Neuronal stem cell (in vitro differentiated cells): ENCODE data around the gene ATP6V1A.
A peak's percentile ranks its signal among the peaks of the same experiment; 100 is the strongest.

ENCODE experiments used
- DNase-seq: peaks from one replicate; pipeline ENCODE4 v3.0.0-alpha.2; 2013; ENCODE audit warnings: low spot score
- H2AFZ ChIP-seq: one replicate; pipeline ENCODE4 v1.6.1; 2013; ENCODE audit warnings: mild to moderate bottlenecking, low read length, inconsistent platforms
- H2AK5ac ChIP-seq: 2 replicates; pipeline ENCODE4 v1.6.1; 2013; ENCODE audit warnings: low read depth, mild to moderate bottlenecking, inconsistent platforms, low read length, moderate library complexity, mixed read lengths
- H2BK120ac ChIP-seq: 2 replicates; pipeline ENCODE4 v1.6.1; 2013; ENCODE audit warnings: low read depth, mild to moderate bottlenecking, inconsistent platforms, low read length, moderate library complexity, mixed read lengths
- H2BK12ac ChIP-seq: one replicate; pipeline ENCODE4 v1.6.1; 2013; ENCODE audit warnings: low read length, inconsistent platforms
- H2BK15ac ChIP-seq: 2 replicates; pipeline ENCODE4 v1.6.1; 2013; ENCODE audit warnings: mild to moderate bottlenecking, low read length, inconsistent platforms, mixed read lengths
- H2BK5ac ChIP-seq: one replicate; pipeline ENCODE4 v1.6.1; 2013; ENCODE audit warnings: inconsistent platforms, mild to moderate bottlenecking, low read length, moderate library complexity
- H3K14ac ChIP-seq: one replicate; pipeline ENCODE4 v1.6.1; 2013; ENCODE audit warnings: low read length, inconsistent platforms
- H3K18ac ChIP-seq: 2 replicates; pipeline ENCODE4 v1.6.1; 2013; ENCODE audit warnings: low read length, inconsistent platforms
- H3K23ac ChIP-seq: 2 replicates; pipeline ENCODE4 v1.6.1; 2013; ENCODE audit warnings: low read depth, mild to moderate bottlenecking, mixed read lengths, low read length, inconsistent platforms; ENCODE audit not compliant: poor library complexity
- H3K27ac ChIP-seq: replicated peaks from 3 replicates; pipeline ENCODE4 v1.5.1; 2013; ENCODE audit warnings: low read length, inconsistent platforms
- H3K27me3 ChIP-seq, 3 experiments: 2 replicates each; pipeline ENCODE4 v1.6.1; 2013; ENCODE audit warnings: low read length in 3 of 3, mild to moderate bottlenecking in 2 of 3, inconsistent platforms in 1 of 3, low read depth in 1 of 3, mixed read lengths in 1 of 3, moderate library complexity in 1 of 3; ENCODE audit not compliant: control insufficient read depth in 3 of 3, insufficient read depth in 3 of 3
- H3K36me3 ChIP-seq, 2 donors: replicated peaks in 1 of 2; 2 replicates each; pipeline ENCODE4 v1.6.1; 2013; ENCODE audit warnings: low read length in 2 of 2; ENCODE audit not compliant: control insufficient read depth in 2 of 2, insufficient read depth in 2 of 2
- H3K4ac ChIP-seq: 2 replicates; pipeline ENCODE4 v1.6.1; 2013; ENCODE audit warnings: inconsistent platforms, mild to moderate bottlenecking, low read length, moderate library complexity
- H3K4me1 ChIP-seq, 2 donors: 1 replicate in 1 of 2; 2 replicates in 1 of 2; pipeline ENCODE4 v1.6.1; 2013; ENCODE audit warnings: low read length in 2 of 2, low read depth in 1 of 2; ENCODE audit not compliant: control insufficient read depth in 2 of 2, insufficient read depth in 1 of 2
- H3K4me2 ChIP-seq: one replicate; pipeline ENCODE4 v1.6.1; 2013; ENCODE audit warnings: mild to moderate bottlenecking, low read length, inconsistent platforms; ENCODE audit not compliant: insufficient read depth, poor library complexity, severe bottlenecking
- H3K4me3 ChIP-seq, 2 donors: 2 replicates each; pipeline ENCODE4 v1.5.1; 2013; ENCODE audit warnings: low read length in 2 of 2, mild to moderate bottlenecking in 2 of 2, inconsistent platforms in 1 of 2, moderate library complexity in 1 of 2
- H3K79me1 ChIP-seq: one replicate; pipeline ENCODE4 v1.6.1; 2013; ENCODE audit warnings: low read depth, mild to moderate bottlenecking, inconsistent platforms, low read length, moderate library complexity
- H3K9ac ChIP-seq: one replicate; pipeline ENCODE4 v1.6.1; 2013; ENCODE audit warnings: mild to moderate bottlenecking, low read depth, low read length, inconsistent platforms; ENCODE audit not compliant: poor library complexity
- H3K9me3 ChIP-seq, 2 donors: replicated peaks in 1 of 2; 2 replicates each; pipeline versions ENCODE3 to v1.6.1; 2013; ENCODE audit warnings: low read length in 2 of 2, mild to moderate bottlenecking in 2 of 2, inconsistent platforms in 1 of 2, low read depth in 1 of 2, mixed read lengths in 1 of 2, moderate library complexity in 1 of 2; ENCODE audit not compliant: control insufficient read depth in 2 of 2, insufficient read depth in 1 of 2
- H4K8ac ChIP-seq: one replicate; pipeline ENCODE4 v1.6.1; 2013; ENCODE audit warnings: low read depth, mild to moderate bottlenecking, inconsistent platforms, low read length, moderate library complexity
- H4K91ac ChIP-seq: one replicate; pipeline ENCODE4 v1.6.1; 2013; ENCODE audit warnings: low read length, low read depth, mild to moderate bottlenecking, inconsistent platforms; ENCODE audit not compliant: poor library complexity
- WGBS, 2 donors: extraction: QIAGEN DNeasy Blood & Tissue Kit; methylation state at CpG; one replicate each; pipeline ENCODE4 v1.1.7; 2013; ENCODE audit warnings: missing lambda C conversion rate in 2 of 2, mixed read lengths in 1 of 2; ENCODE audit not compliant: insufficient read length in 2 of 2, insufficient replicate concordance in 1 of 2; ENCODE audit errors: extremely low coverage in 2 of 2; 5-methylcytosine and 5-hydroxymethylcytosine counted together

Gene ATP6V1A

DNA sequence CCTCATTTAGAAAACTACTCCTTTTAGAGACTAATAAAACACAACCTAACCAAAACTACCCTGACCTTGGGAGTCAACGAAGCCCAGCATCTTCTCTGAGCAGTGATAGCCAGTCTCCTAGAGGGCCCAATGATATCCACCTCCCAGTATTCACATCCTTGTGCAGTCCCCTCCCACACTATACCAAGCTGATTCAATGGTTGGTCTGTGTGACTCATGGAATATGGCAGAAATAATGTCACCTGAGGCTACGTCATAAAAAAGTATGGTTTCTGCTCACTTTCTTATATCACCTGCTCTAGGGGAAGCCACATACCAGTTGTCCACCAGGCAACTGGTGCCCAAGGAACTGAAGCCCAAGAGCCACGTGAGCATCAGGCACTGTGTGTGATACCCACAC is 29.0 kb upstream of the ATP6V1A start:
- Histone ChIP-seq H2BK120ac (no peak overlapping the region), H3K4me3 (no peak overlapping the region), H3K4me2 (no peak overlapping the region), H4K91ac (no peak overlapping the region), H3K4me1 (no peaks in the 10 kb centered on the region), H3K36me3 (peaks cover 8 to 78% of the 10 kb centered on the region in 2 donors), H2BK15ac (no peak overlapping the region), H3K27me3 (no peaks in the 10 kb centered on the region), H2BK5ac (no peak overlapping the region), H3K9me3 (peaks cover 0 to 2% of the 10 kb centered on the region in 2 donors), H2BK12ac (no peak overlapping the region), H4K8ac (no peak overlapping the region), H2AK5ac (no peak overlapping the region), H3K14ac (no peak overlapping the region), H3K79me1 (no peaks in the 10 kb centered on the region), H3K4ac (no peak overlapping the region), H3K27ac (no peak overlapping the region), H3K9ac (no peak overlapping the region), H3K23ac (no peak overlapping the region), H2AFZ (no peak overlapping the region), H3K18ac (peak overlapping the region; percentile 2)
- WGBS, 2 donors = no CpG with 5 or more reads among the region's 3 CpGs
- no peak for DNase-seq

DNA sequence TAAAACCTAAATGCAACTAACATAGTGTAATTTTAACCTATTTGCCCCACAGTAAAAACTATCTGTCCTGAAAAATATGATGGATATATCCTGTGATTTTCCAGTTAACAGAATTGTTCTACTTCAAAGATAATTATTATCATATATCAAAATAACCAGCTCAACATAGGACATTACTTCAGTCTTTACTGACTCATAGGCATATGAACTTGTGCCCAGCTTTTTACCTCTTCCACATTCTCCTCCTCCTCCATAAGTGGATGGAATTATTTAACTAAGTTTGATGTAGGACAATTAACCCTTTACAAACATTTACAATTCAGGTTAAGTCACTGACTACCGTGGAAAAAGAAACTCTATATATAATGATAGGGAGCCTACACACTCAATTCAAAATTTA is 27.5 kb upstream of the ATP6V1A start:
- Histone ChIP-seq H4K91ac (no peak overlapping the region), H2BK12ac (no peak overlapping the region), H3K9me3 (peaks cover 0 to 2% of the 10 kb centered on the region in 2 donors), H2BK15ac (no peak overlapping the region), H4K8ac (no peak overlapping the region), H3K18ac (no peak overlapping the region), H3K79me1 (no peaks in the 10 kb centered on the region), H3K4me2 (no peak overlapping the region), H3K23ac (no peak overlapping the region), H3K4me1 (no peaks in the 10 kb centered on the region), H3K36me3 (peaks cover 8 to 93% of the 10 kb centered on the region in 2 donors), H2AFZ (no peak overlapping the region), H3K9ac (no peak overlapping the region), H2BK120ac (no peak overlapping the region), H3K27me3 (no peaks in the 10 kb centered on the region), H3K4ac (no peak overlapping the region), H3K14ac (no peak overlapping the region), H3K27ac (no peak overlapping the region), H2AK5ac (no peak overlapping the region), H2BK5ac (no peak overlapping the region), H3K4me3 (no peak overlapping the region)
- no peak for DNase-seq
- no CpG with 5 or more reads among the region's 1 CpG for WGBS, 2 donors

DNA sequence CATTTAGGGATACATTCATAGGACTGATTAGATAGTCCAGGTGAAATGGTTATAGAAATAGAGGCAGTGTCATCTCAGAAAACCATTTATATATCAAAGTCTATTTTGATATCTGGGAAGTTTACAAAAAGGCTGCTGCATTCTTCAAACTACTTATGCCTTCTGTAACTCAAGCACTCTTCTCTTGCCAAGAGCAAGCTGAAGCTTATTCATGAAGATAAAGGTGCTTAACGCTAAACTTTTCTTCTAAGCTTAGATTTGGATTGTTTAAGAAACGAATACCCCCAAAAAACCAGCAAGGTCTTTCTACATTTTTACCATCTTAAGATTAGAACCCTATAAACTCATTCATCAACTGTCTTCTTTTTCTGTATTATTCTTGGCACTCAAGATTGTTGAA is 27.1 kb upstream of the ATP6V1A start:
- H3K18ac ChIP-seq = no peak overlapping the region
- no peak overlapping the region for H3K4ac ChIP-seq
- no peak overlapping the region for H2AFZ ChIP-seq
- no peak for DNase-seq
- no peak overlapping the region for H4K8ac ChIP-seq
- H3K79me1 ChIP-seq = peaks cover 4% of the 10 kb centered on the region
- WGBS, 2 donors = no CpG with 5 or more reads among the region's 2 CpGs
- peaks cover 0 to 2% of the 10 kb centered on the region in 2 donors for H3K9me3 ChIP-seq
- H3K27ac ChIP-seq = no peak overlapping the region
- H3K9ac ChIP-seq = no peak overlapping the region
- H3K36me3 ChIP-seq = peaks cover 8 to 97% of the 10 kb centered on the region in 2 donors
- no peak overlapping the region for H2BK15ac ChIP-seq
- no peak overlapping the region for H3K23ac ChIP-seq
- H3K4me2 ChIP-seq = no peak overlapping the region
- H3K27me3 ChIP-seq = no peaks in the 10 kb centered on the region
- no peak overlapping the region for H2BK12ac ChIP-seq
- no peak overlapping the region for H2AK5ac ChIP-seq
- no peak overlapping the region for H3K14ac ChIP-seq
- no peak overlapping the region for H2BK120ac ChIP-seq
- H3K4me3 ChIP-seq = no peak overlapping the region
- H2BK5ac ChIP-seq = no peak overlapping the region
- H3K4me1 ChIP-seq = no peaks in the 10 kb centered on the region
- H4K91ac ChIP-seq = no peak overlapping the region

DNA sequence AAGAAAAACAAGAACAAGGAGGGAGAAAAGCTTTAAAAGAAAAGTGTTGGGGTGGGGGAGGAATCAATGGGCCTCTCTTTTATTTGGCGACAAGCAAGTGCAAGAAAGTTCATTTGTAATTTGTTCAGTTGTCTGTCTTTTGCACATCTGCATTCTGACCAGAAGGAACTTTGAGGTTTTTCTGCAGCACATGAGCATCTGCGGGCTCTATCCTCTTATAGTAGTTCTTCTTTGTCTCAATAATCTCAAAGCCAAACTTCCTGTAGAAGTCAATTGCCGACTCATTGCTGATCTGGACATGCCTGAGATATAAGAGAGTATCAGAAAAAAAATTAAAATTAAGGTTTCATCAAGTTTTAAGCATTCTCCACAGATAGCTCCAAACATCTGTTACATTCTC is 25.2 kb upstream of the ATP6V1A start:
- Histone ChIP-seq H2BK12ac (no peak overlapping the region), H3K14ac (no peak overlapping the region), H3K23ac (no peak overlapping the region), H3K4me2 (no peak overlapping the region), H3K79me1 (peaks cover 4% of the 10 kb centered on the region), H3K9me3 (peaks cover 0 to 2% of the 10 kb centered on the region in 2 donors), H3K18ac (no peak overlapping the region), H3K27me3 (no peaks in the 10 kb centered on the region), H2AK5ac (no peak overlapping the region), H3K4ac (no peak overlapping the region), H3K4me3 (no peak overlapping the region), H2BK15ac (no peak overlapping the region), H2BK120ac (no peak overlapping the region), H2BK5ac (no peak overlapping the region), H2AFZ (no peak overlapping the region), H4K91ac (no peak overlapping the region), H4K8ac (no peak overlapping the region), H3K27ac (no peak overlapping the region), H3K9ac (no peak overlapping the region), H3K4me1 (no peaks in the 10 kb centered on the region), H3K36me3 (peaks cover 8 to 95% of the 10 kb centered on the region in 2 donors)
- DNase-seq = no peak
- no CpG with 5 or more reads among the region's 3 CpGs for WGBS, 2 donors
